Measurements from ENCODE around the gene SENP3. TPM values are rescaled to one million over a fixed set of nuclear protein-coding genes. Genes with fewer than 3 reads are reported as not detected.

Gene SENP3
- total and polyA plus RNA-seq, 5 donors from 2014 or later, result 10.1 to 30.7 (median 12.3) TPM

DNA sequence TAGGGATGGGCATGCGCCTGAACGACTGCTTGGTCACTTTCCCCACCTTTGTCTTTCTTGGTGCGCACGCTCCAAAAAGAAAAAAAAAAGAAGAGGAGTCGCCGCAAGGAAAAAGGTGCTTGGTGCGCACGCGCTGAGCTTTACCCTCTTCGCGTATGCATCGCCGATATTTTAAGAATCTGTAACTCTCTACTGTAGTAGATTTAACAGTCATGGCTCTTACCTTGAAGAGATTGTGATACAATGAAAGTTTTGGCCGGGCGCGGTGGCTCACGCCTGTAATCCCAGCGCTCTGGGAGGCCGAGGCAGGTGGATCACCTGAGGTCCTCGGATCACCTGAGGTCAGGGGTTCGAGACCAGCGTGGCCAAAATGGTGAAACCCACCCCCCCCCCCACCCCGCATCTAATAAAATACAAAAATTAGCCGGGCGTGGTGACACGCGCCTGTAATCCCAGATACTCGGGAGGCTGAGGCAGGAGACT, 53.6 kb downstream of the SENP3 start:
- peak overlapping the region; percentile 96 to 98 (median 97) for H3K27ac Mint-ChIP-seq
- no peaks in the 10 kb centered on the region for H3K27me3 ChIP-seq (ENCODE audit: control insufficient read depth, insufficient read depth, low read length)
- peaks cover 4% of the 10 kb centered on the region for H3K36me3 Mint-ChIP-seq
- no peak for DNase-seq
- peak overlapping the region; percentile 79 for H3K4me3 ChIP-seq (ENCODE audit: low read depth, low read length)
- peaks cover 14 to 43% (median 34%) of the 10 kb centered on the region in 4 donors for H3K4me1 Mint-ChIP-seq
- no peaks in the 10 kb centered on the region for H3K9me3 ChIP-seq (ENCODE audit: control insufficient read depth in 2 of 2, low read length in 2 of 2)
- H3K27ac ChIP-seq (ENCODE audit: insufficient read depth, low read length, poor library complexity, severe bottlenecking), result peak overlapping the region; percentile 83
- no peaks in the 10 kb centered on the region for H3K9me3 Mint-ChIP-seq
- H3K36me3 ChIP-seq (ENCODE audit: control insufficient read depth, insufficient read depth, low read length), result no peaks in the 10 kb centered on the region
- ATAC-seq (ENCODE audit: low read depth in 2 of 2), result peak; percentile 25 to 27
- H3K4me3 Mint-ChIP-seq, result peak overlapping the region; percentile 91 to 97 (median 92)
- H3K27me3 Mint-ChIP-seq, result no peaks in the 10 kb centered on the region
- H3K4me1 ChIP-seq (ENCODE audit: control insufficient read depth, insufficient read depth, low read length, poor library complexity, severe bottlenecking), result peaks cover 29% of the 10 kb centered on the region

DNA sequence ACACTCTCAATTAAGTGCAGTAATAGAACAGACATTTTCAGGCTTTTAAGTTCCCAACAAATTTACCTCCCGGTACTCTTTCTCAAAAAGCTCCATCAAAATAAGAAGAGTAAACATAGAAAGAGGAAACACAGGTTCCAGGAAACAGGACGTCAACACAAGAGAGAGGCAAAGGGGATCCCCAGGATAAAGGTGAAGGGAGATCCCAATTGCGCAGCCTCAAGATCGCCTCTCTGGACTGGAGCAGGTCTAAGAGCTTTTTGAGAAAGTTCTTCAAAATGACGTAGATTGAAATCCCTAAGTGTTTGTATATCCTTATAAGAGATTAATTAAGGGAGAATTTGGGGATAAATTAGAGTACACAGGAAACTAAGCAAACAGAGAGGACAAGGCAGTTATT, 56.9 kb downstream of the SENP3 start:
- Histone ChIP-seq H3K4me3 (ENCODE audit: low read depth, low read length) (no peak overlapping the region), H3K9me3 (ENCODE audit: control insufficient read depth in 2 of 2, low read length in 2 of 2) (no peaks in the 10 kb centered on the region), H3K4me1 (ENCODE audit: control insufficient read depth, insufficient read depth, low read length, poor library complexity, severe bottlenecking) (peaks cover 5% of the 10 kb centered on the region), H3K27ac (ENCODE audit: insufficient read depth, low read length, poor library complexity, severe bottlenecking) (no peak overlapping the region), H3K36me3 (ENCODE audit: control insufficient read depth, insufficient read depth, low read length) (no peaks in the 10 kb centered on the region), H3K27me3 (ENCODE audit: control insufficient read depth, insufficient read depth, low read length) (no peaks in the 10 kb centered on the region)
- no peaks in the 10 kb centered on the region for H3K36me3 Mint-ChIP-seq
- H3K27me3 Mint-ChIP-seq, result no peaks in the 10 kb centered on the region
- no peak for ATAC-seq (ENCODE audit: low read depth in 2 of 2)
- peak overlapping the region in 1 of 4 donors; percentile 14 for H3K4me3 Mint-ChIP-seq
- no peak for DNase-seq
- peaks cover 3 to 10% (median 5%) of the 10 kb centered on the region in 4 donors for H3K4me1 Mint-ChIP-seq
- H3K9me3 Mint-ChIP-seq, result no peaks in the 10 kb centered on the region
- peak overlapping the region in 1 of 3 donors; percentile 26 for H3K27ac Mint-ChIP-seq

DNA sequence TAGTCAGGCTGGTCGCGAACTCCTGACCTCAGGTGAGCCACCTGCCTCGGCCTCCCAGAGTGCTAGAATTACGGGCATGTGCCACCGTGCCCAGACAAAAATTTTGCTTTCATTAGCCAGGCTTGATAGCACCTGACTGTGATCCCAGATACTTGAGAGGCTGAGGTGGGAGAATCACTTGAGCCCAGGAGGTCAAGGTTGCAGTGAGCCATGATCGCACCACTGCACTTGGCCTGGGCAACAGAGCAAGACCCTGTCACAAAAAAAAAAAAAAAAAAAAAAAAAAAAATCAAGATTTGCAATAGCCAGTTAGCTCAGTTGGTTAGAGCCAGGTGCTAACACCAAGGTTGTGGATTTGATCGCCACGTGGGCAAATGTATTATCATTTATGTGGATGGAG, 59.1 kb downstream of the SENP3 start:
- no peaks in the 10 kb centered on the region for H3K36me3 Mint-ChIP-seq
- no peak for ATAC-seq (ENCODE audit: low read depth in 2 of 2)
- H3K36me3 ChIP-seq (ENCODE audit: control insufficient read depth, insufficient read depth, low read length), result no peaks in the 10 kb centered on the region
- H3K9me3 Mint-ChIP-seq, result no peaks in the 10 kb centered on the region
- H3K4me1 ChIP-seq (ENCODE audit: control insufficient read depth, insufficient read depth, low read length, poor library complexity, severe bottlenecking), result no peaks in the 10 kb centered on the region
- H3K27me3 ChIP-seq (ENCODE audit: control insufficient read depth, insufficient read depth, low read length), result no peaks in the 10 kb centered on the region
- no peak for DNase-seq
- no peaks in the 10 kb centered on the region for H3K27me3 Mint-ChIP-seq
- no peak overlapping the region for H3K27ac ChIP-seq (ENCODE audit: insufficient read depth, low read length, poor library complexity, severe bottlenecking)
- H3K27ac Mint-ChIP-seq, result no peak overlapping the region
- no peak overlapping the region for H3K4me3 ChIP-seq (ENCODE audit: low read depth, low read length)
- H3K4me3 Mint-ChIP-seq, result no peak overlapping the region
- H3K9me3 ChIP-seq (ENCODE audit: control insufficient read depth in 2 of 2, low read length in 2 of 2), result no peaks in the 10 kb centered on the region
- H3K4me1 Mint-ChIP-seq, result no peaks in the 10 kb centered on the region

Other genes with a start within 250 kb of the SENP3 start
Only the 30 nearest of the 31 such genes appear.
- 39.5 TPM for gene NEURL4, start 232.6 kb upstream of the SENP3 start, total RNA-seq
- gene NEURL4, start 232.6 kb upstream of the SENP3 start, polyA plus RNA-seq, result 1 to 10 TPM in 2 of 4 donors, under 1 TPM in 2; 0.27 to 1.2 (median 0.83) TPM
- gene ACAP1, start 225.4 kb upstream of the SENP3 start, total RNA-seq, result 723 TPM
- 100 to 1,000 TPM; 194 to 259 (median 213) TPM for gene ACAP1, start 225.4 kb upstream of the SENP3 start, polyA plus RNA-seq
- gene KCTD11, start 209.8 kb upstream of the SENP3 start, total RNA-seq, result 1.3 TPM
- 1 to 10 TPM; 2.6 to 4.0 (median 2.9) TPM for gene KCTD11, start 209.8 kb upstream of the SENP3 start, polyA plus RNA-seq
- not detected for gene TMEM95, start 206.8 kb upstream of the SENP3 start, total RNA-seq
- not detected for gene TMEM95, start 206.8 kb upstream of the SENP3 start, polyA plus RNA-seq
- gene TNK1, start 180.8 kb upstream of the SENP3 start, total RNA-seq, result 4.8 TPM
- gene TNK1, start 180.8 kb upstream of the SENP3 start, polyA plus RNA-seq, result 1 to 10 TPM in 3 of 4 donors, under 1 TPM in 1; 0.42 to 3.8 (median 1.4) TPM
- 113 TPM for gene PLSCR3, start 167.4 kb upstream of the SENP3 start, total RNA-seq
- gene PLSCR3, start 167.4 kb upstream of the SENP3 start, polyA plus RNA-seq, result 100 to 1,000 TPM; 148 to 174 (median 153) TPM
- gene TMEM256, start 157.8 kb upstream of the SENP3 start, total RNA-seq, result 23.0 TPM
- 10 to 100 TPM; 64.9 to 80.9 (median 66.7) TPM for gene TMEM256, start 157.8 kb upstream of the SENP3 start, polyA plus RNA-seq
- 3.6 TPM for gene NLGN2, start 154.1 kb upstream of the SENP3 start, total RNA-seq
- gene NLGN2, start 154.1 kb upstream of the SENP3 start, polyA plus RNA-seq, result not detected
- not detected for gene SPEM1, start 141.6 kb upstream of the SENP3 start, total RNA-seq
- not detected for gene SPEM1, start 141.6 kb upstream of the SENP3 start, polyA plus RNA-seq
- gene SPEM2, start 136.3 kb upstream of the SENP3 start, total RNA-seq, result not detected
- gene SPEM2, start 136.3 kb upstream of the SENP3 start, polyA plus RNA-seq, result not detected
- gene SPEM3, start 133.1 kb upstream of the SENP3 start, total RNA-seq, result not detected
- gene SPEM3, start 133.1 kb upstream of the SENP3 start, polyA plus RNA-seq, result not detected
- gene TMEM102, start 126.5 kb upstream of the SENP3 start, total RNA-seq, result 16.8 TPM
- 10 to 100 TPM; 22.3 to 28.4 (median 24.2) TPM for gene TMEM102, start 126.5 kb upstream of the SENP3 start, polyA plus RNA-seq
- 3.3 TPM for gene FGF11, start 122.4 kb upstream of the SENP3 start, total RNA-seq
- under 1 TPM in 3 of 4 donors, not detected in 1; 0.07 to 0.27 (median 0.18) TPM for gene FGF11, start 122.4 kb upstream of the SENP3 start, polyA plus RNA-seq
- gene CHRNB1, start 116.9 kb upstream of the SENP3 start, total RNA-seq, result 7.6 TPM
- 10 to 100 TPM; 18.0 to 28.7 (median 27.0) TPM for gene CHRNB1, start 116.9 kb upstream of the SENP3 start, polyA plus RNA-seq
- 53.5 TPM for gene ZBTB4, start 82.3 kb upstream of the SENP3 start, total RNA-seq
- gene ZBTB4, start 82.3 kb upstream of the SENP3 start, polyA plus RNA-seq, result 10 to 100 TPM in 3 of 4 donors, 1 to 10 TPM in 1; 8.3 to 14.0 (median 11.0) TPM
- gene SLC35G6, start 80.5 kb upstream of the SENP3 start, total RNA-seq, result not detected
- not detected for gene SLC35G6, start 80.5 kb upstream of the SENP3 start, polyA plus RNA-seq
- gene POLR2A, start 77.6 kb upstream of the SENP3 start, total RNA-seq, result 568 TPM
- 10 to 100 TPM; 32.3 to 44.0 (median 37.2) TPM for gene POLR2A, start 77.6 kb upstream of the SENP3 start, polyA plus RNA-seq
- 46.9 TPM for gene TNFSF12, start 12.9 kb upstream of the SENP3 start, total RNA-seq
- 10 to 100 TPM; 35.5 to 49.6 (median 41.9) TPM for gene TNFSF12, start 12.9 kb upstream of the SENP3 start, polyA plus RNA-seq
- 1.6 TPM for gene TNFSF13, start 3.2 kb upstream of the SENP3 start, total RNA-seq
- under 1 TPM in 3 of 4 donors, not detected in 1; 0.41 to 0.52 (median 0.44) TPM for gene TNFSF13, start 3.2 kb upstream of the SENP3 start, polyA plus RNA-seq
- 0.25 TPM for gene CD68, start 17.7 kb downstream of the SENP3 start, total RNA-seq
- 1 to 10 TPM in 1 of 4 donors, under 1 TPM in 2, not detected in 1; 0.65 to 1.2 (median 0.89) TPM for gene CD68, start 17.7 kb downstream of the SENP3 start, polyA plus RNA-seq
- gene MPDU1, start 21.9 kb downstream of the SENP3 start, total RNA-seq, result 40.0 TPM
- gene MPDU1, start 21.9 kb downstream of the SENP3 start, polyA plus RNA-seq, result 10 to 100 TPM; 41.0 to 63.7 (median 48.4) TPM
- not detected for gene SOX15, start 28.2 kb downstream of the SENP3 start, total RNA-seq
- gene SOX15, start 28.2 kb downstream of the SENP3 start, polyA plus RNA-seq, result not detected
- 28.7 TPM for gene FXR2, start 53.0 kb downstream of the SENP3 start, total RNA-seq
- gene FXR2, start 53.0 kb downstream of the SENP3 start, polyA plus RNA-seq, result 10 to 100 TPM in 2 of 4 donors, 1 to 10 TPM in 2; 9.7 to 13.9 (median 10.4) TPM
- 36.9 TPM for gene SAT2, start 65.9 kb downstream of the SENP3 start, total RNA-seq
- gene SAT2, start 65.9 kb downstream of the SENP3 start, polyA plus RNA-seq, result 10 to 100 TPM; 26.7 to 36.5 (median 30.3) TPM
- not detected for gene SHBG, start 68.2 kb downstream of the SENP3 start, total RNA-seq
- gene SHBG, start 68.2 kb downstream of the SENP3 start, polyA plus RNA-seq, result not detected
- gene ATP1B2, start 89.0 kb downstream of the SENP3 start, total RNA-seq, result not detected
- gene ATP1B2, start 89.0 kb downstream of the SENP3 start, polyA plus RNA-seq, result not detected
- 61.3 TPM for gene TP53, start 125.6 kb downstream of the SENP3 start, total RNA-seq
- gene TP53, start 125.6 kb downstream of the SENP3 start, polyA plus RNA-seq, result 10 to 100 TPM; 29.4 to 35.1 (median 32.1) TPM
- 7.9 TPM for gene WRAP53, start 126.6 kb downstream of the SENP3 start, total RNA-seq
- 10 to 100 TPM; 11.1 to 16.4 (median 12.0) TPM for gene WRAP53, start 126.6 kb downstream of the SENP3 start, polyA plus RNA-seq
- gene EFNB3, start 143.3 kb downstream of the SENP3 start, total RNA-seq, result not detected
- not detected for gene EFNB3, start 143.3 kb downstream of the SENP3 start, polyA plus RNA-seq
- not detected for gene DNAH2, start 155.8 kb downstream of the SENP3 start, total RNA-seq
- gene DNAH2, start 155.8 kb downstream of the SENP3 start, polyA plus RNA-seq, result not detected

All from CD4-positive, CD25-positive, alpha-beta regulatory T cell (primary cell).